Hindlimb muscle (tissue), 1 donor: ENCODE results near the gene CHTF18. TPM values are rescaled to one million over a fixed set of nuclear protein-coding genes. Genes with fewer than 3 reads are reported as not detected.
"Not testable (repeated sequence)": the region's sequence is repeated elsewhere in the genome, so short reads cannot be mapped to it uniquely, and the experiment has no call there.

Source experiments
- DNase-seq: peaks from one replicate; pipeline ENCODE4 v3.0.0-alpha.2; 2013
- polyA plus RNA-seq: library from polyadenylated mRNA; unstranded; fragments of 120-200 nt; gene quantifications from one replicate; pipeline ENCODE4 v1.2.1, GENCODE V29; 2013; ENCODE audit not compliant: insufficient read length

The CHTF18 gene
- polyA plus RNA-seq, 1 donor: 15.7 TPM

DNA sequence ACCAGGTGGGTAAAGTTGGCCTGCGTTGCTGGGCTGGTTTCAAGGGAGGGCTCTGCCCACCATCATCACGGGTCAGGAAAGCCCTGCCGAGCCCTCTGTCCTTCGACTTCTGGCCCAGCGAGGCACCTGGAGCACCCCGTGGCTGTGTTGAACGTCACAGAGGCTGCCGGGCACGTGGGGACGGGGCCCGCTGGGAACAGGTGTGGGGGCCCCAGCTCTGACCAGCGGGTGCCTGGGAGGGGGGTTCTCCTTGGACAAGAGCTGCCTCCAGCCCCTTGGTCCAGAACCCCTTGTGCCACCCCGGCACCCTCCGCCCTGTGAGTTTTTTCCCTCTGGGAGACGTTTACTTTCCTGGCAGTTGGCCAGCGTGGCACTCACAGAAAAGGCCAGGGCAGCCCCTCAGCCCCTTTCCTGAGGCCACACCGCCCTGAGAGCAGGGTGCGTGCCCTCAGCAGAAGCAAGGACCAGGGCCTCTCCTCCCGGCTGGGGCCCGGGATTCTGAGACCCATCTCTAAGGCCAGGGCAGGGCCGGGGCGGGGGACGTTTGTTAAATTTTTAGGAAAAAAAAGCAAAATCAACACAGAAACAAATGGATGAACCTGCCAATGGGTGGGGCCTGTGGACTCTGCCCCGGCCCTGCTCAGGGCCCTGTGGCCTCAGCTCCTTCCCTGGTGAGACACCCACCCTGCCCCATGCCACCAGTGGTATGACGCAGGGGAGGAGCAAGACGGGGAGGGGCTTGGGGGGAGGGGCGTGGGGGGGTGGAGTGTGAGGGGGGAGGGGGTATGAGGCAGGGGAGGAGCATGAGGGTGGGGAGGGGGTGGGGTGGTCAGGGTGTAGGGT lies 43.4 kb downstream of the CHTF18 start:
- no peak for DNase-seq

DNA sequence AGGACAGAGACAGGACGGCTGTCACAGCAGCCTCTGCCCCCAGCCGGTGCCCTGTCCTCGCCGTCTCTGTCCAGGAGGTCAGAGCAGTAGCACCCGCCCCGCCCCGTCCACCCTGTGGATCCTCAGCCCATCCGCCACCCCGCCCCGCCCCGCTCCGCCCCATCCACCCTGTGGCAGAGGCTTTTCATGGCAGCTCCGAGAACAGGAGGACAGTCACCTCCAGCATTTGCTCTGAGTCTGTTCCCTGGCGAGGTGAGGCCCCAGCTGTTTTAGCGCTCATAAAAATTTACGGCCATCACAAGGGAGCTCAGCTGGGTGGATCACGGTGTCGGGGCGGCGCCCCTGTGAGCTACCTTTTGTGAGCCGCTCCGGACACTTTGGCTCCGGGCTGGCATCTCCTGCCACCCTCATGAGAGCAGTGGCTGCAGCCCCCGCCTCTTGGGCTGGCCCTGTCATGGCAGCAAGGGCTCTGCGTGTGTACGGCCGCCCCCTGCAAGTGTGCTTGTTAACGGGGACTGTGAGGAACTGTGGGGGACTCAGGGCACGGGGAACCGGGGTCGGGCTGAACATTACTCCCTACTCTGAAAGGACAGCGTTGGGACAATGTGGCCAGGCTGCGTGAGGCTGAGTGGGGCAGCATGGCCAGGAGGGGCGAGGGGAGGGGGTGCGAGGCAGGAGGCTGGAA lies 44.4 kb downstream of the CHTF18 start:
- no peak for DNase-seq

DNA sequence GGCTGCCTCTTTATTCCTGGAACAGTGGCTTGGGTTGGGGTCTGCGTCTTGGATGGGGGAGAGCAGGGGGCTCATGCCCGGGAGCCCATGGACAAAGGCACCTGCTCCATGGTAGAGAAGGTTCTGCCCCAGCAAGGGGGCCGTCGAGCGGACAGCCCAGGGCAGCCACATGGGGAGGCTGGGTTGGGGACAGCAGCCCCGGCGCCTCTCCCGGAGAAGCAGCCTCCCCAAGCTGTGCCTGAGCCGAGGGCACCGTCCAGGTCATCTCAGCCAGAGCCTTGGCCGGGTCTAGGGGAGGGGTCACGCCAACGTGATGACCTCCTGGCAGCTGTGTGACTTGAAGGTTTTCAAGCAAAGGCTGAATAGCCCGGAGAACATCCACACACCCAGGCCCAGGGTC lies 45.0 kb downstream of the CHTF18 start:
- no peak for DNase-seq

GRCh38 chr16:835373-835772 lies 47.0 kb downstream of the CHTF18 start:
- DNase-seq: no peak

DNA sequence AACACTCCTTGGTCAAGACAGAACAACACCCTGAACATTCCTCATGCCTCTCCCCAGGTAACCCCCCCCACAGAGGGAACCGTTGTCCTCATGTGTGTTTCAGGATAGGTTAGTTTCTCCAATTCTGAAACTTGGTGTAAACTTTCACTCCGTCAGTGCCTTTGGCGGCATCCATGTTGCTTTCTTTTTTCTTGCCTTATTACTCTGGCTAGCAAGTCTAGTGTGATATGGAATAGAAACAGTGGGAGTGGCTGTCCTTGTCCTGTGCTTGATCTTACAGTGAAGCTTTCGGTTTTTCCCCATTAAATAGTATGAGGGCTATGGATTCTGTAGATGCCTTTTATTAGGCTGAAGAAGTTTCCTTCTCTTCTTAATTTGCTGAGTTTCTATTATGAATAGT lies 47.8 kb downstream of the CHTF18 start:
- no peak for DNase-seq

DNA sequence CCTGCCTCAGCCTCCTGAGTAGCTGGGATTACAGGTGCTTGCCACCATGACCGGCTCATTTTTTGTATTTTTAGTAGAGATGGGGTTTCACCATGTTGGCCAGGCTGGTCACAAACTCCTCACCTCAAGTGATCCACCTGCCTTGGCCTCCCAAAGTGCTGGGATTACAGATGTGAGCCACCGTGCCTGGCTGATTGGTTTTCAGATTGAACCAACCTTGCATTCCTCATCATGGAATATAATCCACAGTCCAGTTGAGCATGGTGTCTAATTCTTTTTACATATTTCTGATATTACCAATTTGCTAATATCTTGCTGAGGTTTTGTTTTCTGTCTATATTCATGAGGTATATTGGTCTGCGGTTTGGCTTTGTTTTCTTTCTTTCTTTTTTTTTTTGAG lies 48.4 kb downstream of the CHTF18 start:
- DNase-seq: not testable (repeated sequence)

GRCh38 chr16:838741-839140 lies 50.3 kb downstream of the CHTF18 start:
- DNase-seq: no peak

DNA sequence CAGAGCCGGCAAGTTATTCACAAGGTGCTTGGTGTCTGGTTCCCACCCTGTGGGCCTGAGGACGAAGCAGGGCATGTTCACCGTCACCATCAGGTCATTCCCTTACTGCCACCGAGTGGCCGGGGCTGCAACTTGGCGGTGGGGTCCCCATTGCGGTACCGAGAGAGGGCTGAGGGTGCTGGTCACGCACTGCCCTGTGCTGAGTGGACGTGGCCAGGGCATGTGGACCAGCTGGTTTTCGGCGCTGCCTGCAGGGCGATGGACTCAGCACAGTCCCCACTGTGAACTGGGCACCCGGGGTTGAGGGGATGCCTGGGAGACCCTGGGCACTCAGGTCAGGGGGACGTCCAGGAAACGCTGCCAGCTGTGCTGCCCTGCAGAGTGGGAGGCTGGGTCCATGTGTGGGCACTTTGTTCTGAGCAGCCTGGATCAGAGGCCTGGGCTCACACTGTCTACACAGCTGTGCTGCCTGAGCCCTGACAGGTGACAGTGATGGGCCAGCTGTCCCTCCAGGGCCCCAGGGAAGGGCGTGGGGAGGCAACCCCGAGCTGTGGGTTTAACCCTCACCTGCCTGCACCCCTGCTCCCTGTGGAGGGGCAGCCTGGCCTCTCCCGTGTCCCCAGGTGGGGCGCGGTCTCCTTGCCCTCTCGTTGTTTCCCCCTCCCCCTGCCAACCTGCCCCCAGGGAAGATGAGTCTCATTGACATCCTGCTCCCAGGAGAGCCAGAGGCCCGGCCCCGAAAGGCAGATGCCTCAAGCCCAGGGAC lies 51.4 kb downstream of the CHTF18 start:
- DNase-seq: no peak

DNA sequence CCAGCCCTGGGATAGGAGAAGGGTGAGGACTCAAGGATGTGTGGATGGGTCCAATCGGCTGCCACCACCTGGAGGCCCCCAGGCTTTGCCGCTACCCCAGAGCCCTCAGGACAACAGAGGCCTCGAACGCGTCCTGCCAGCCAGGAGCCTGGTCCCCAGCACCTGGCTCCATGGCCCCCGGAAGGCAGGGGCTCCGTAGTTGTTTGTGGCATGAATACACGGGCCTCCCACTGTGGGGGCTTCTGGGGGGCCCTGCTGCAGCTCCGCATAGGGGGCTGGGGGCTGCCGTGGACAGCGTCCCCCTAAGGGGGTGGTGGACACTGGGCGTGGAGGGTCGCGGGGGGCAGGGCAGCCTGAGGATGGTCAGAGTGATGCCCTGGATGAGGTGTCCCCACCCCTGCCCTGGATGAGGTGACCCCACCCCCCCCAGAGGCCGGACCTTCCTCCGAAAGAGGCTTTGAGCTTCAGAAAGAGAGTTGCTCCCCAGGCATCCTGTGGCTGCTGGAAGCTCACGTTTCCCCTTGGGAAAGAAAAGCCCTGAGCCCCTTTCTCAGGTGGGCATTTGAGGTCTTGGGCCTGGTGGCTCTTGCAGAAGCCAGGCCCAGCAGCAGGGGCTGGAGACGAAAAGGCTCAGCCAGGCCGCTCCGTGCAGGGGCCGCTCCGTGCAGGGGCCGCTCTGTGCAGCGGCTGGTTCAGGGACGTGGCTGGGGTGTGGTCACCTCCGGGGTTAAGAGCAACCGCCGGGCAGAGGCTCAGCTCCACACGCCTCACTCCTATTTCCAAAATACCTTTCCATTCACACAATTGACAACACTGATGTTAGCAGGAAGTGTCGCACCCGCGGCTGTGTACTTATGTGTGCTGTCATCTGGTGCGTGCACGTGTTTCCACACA lies 52.4 kb downstream of the CHTF18 start:
- DNase-seq: no peak

GRCh38 chr16:841455-842060 lies 53.1 kb downstream of the CHTF18 start:
- DNase-seq: no peak

- DNase-seq: peak; percentile 57
Measured at GRCh38 chr16:842061-842476, 53.6 kb downstream of the CHTF18 start.

DNA sequence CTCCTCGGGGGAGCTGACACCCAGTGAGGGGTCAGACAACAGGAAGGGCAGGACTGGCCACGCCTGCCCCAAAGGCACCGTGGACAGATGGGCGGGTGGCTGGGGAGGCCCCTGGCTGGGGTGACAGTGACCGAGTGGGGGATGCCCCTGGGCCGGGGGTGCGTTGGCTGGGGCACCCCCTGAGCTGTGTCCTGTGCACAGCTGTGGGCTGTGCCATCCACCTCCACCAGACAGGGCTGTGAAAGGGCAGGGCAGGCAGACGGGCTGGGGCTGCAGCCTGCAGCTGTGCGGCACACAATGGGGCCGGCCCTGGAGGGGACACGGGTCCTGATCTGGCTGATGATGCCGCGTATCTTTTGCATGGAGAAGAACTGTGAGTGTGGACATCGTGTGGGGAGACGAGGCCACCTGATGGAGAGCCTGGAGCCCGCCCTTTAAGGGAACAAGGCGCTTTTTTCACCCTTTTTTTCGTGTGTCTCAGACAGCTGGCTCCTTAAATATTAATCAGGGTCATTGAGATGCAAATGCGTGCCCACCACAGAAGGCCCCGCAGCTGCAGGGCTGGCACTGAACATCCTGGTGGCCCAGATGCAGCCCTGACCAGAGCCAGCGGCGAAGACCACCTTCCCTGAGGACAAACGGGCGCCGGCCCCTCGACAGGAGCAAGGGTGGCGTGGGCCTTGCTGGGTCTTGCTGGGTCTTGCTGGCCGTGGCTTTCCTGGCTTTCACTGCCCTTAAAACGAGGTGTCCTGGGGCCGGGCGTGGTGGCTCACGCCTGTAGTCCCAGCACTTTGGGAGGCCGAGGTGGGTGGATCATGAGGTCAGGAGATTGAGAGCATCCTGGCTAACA lies 54.5 kb downstream of the CHTF18 start:
- no peak for DNase-seq

DNA sequence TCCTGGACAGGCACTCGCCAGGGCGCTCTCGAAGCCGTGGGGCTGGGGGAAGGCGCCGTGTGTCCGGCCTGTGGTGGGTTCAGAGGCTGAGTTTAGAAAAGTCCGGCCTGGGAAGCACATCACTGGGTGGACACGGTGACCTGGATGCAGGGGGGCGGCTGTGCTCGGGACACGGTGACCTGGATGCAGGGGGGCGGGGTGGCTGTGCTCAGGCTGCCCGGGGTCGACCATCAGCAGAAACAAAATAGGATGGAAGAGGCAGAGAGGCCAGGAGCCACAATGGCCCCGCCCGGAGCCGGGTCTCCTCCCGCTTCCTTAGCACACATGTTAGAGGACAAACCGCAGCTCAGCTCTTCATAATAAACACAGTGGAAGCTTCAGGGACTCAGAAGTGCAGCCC lies 55.4 kb downstream of the CHTF18 start:
- DNase-seq: no peak

GRCh38 chr16:844638-845350 lies 56.4 kb downstream of the CHTF18 start:
- no peak for DNase-seq

DNA sequence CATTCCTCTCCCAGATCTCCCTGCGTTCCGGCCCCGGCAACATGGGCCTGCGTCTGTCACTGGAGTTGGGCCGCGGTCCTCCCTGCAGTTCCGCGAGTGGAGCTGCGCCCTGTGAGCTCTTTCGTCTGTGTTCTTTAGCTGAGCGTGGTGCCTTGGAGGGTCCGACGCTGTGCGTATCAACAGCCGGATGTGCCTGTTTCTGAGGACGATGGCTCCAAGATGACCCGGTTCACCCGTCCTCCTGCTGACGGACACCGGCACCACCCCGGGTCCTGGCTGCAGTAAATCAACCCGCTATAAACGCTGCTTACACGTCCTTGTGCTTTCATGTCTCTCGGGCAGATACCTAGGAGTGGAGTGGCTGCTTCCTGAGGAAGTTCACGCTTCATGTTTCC lies 56.9 kb downstream of the CHTF18 start:
- no peak for DNase-seq

- DNase-seq: no peak
Measured at GRCh38 chr16:847151-847550, 58.7 kb downstream of the CHTF18 start.
